Vagina (tissue), 2 donors: ENCODE measurements around the gene ATP5F1E.

Source experiments
- POLR2A ChIP-seq, 2 donors: fragments of 450-650 bp; IDR thresholded peaks; one replicate each; pipeline ENCODE4 v1.6.1; 2017; ENCODE audit warnings: antibody characterized with exemption in 2 of 2, mild to moderate bottlenecking in 2 of 2, moderate library complexity in 2 of 2
- POLR2AphosphoS5 ChIP-seq, 2 donors: sonication (generic); formaldehyde crosslinking; IDR thresholded peaks; one replicate each; pipeline ENCODE4 v1.9.0; 2017; ENCODE audit warnings: antibody characterized with exemption in 2 of 2, mild to moderate bottlenecking in 2 of 2, low read depth in 1 of 2; ENCODE audit not compliant: insufficient read depth in 1 of 2
- TF ChIP-seq, protein P1 (sequence below), 3 experiments: fragments of 450-650 bp in 2 of 3; fragments of 200-600 bp in 1 of 3; sonication (generic) in 1 of 3; IDR thresholded peaks; one replicate each; pipeline ENCODE4 v1.5.1; 2017 to 2019; ENCODE audit warnings: antibody characterized with exemption in 3 of 3, mild to moderate bottlenecking in 2 of 3, moderate library complexity in 2 of 3

GRCh38 chr20:59068534-59068933 is 36.4 kb upstream of the ATP5F1E start:
- TF ChIP-seq, protein P1, sequence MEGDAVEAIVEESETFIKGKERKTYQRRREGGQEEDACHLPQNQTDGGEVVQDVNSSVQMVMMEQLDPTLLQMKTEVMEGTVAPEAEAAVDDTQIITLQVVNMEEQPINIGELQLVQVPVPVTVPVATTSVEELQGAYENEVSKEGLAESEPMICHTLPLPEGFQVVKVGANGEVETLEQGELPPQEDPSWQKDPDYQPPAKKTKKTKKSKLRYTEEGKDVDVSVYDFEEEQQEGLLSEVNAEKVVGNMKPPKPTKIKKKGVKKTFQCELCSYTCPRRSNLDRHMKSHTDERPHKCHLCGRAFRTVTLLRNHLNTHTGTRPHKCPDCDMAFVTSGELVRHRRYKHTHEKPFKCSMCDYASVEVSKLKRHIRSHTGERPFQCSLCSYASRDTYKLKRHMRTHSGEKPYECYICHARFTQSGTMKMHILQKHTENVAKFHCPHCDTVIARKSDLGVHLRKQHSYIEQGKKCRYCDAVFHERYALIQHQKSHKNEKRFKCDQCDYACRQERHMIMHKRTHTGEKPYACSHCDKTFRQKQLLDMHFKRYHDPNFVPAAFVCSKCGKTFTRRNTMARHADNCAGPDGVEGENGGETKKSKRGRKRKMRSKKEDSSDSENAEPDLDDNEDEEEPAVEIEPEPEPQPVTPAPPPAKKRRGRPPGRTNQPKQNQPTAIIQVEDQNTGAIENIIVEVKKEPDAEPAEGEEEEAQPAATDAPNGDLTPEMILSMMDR (IDR thresholded peaks at IDR 0.05) = no peak
- TF ChIP-seq POLR2A (IDR thresholded peaks at IDR 0.05) (no peak), POLR2AphosphoS5 (IDR thresholded peaks at IDR 0.05; ENCODE audit: insufficient read depth in 1 of 2, low read depth in 1 of 2) (no peak)
